Hepatocyte (in vitro differentiated cells): ENCODE measurements around the gene HILPDA.

ENCODE experiments used
- EZH2 ChIP-seq: fragments of 200-600 bp; sonication (generic); IDR thresholded peaks from 2 replicates; pipeline ENCODE4 v1.6.1; 2016; ENCODE audit warnings: antibody characterized with exemption, mild to moderate bottlenecking, borderline replicate concordance
- EZH2phosphoT487 ChIP-seq: fragments of 200-600 bp; sonication (generic); IDR thresholded peaks from one replicate; pipeline ENCODE4 v1.6.1; 2018; ENCODE audit warnings: antibody characterized with exemption, mild to moderate bottlenecking, low read depth, moderate library complexity; ENCODE audit not compliant: unreplicated experiment, severe bottlenecking
- TF ChIP-seq, protein P1 (sequence below): fragments of 200-600 bp; sonication (generic); IDR thresholded peaks from 2 replicates; pipeline ENCODE4 v1.5.1; 2016; ENCODE audit warnings: antibody characterized with exemption, mild to moderate bottlenecking; ENCODE audit not compliant: poor library complexity

DNA sequence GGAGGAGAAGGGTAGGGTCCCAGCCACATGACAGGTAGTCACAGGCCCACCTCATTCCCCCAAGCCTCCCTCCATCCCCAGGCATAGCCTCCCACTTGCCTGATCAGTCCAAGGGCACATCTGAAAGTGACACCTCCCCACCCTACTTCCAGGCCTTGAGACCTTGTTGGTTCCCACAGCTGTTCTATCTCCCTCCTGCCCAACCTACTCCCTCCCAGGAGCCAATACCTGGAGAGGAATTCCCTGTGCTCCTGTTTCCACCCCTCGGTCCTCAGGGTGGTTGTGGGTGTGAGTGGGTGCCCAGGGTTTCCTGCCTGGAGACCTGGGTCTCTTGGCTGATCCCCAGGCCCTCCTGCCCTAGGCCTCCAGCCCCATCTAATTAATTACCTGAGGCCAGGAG, 34.3 kb upstream of the HILPDA start:
- TF ChIP-seq, protein P1, sequence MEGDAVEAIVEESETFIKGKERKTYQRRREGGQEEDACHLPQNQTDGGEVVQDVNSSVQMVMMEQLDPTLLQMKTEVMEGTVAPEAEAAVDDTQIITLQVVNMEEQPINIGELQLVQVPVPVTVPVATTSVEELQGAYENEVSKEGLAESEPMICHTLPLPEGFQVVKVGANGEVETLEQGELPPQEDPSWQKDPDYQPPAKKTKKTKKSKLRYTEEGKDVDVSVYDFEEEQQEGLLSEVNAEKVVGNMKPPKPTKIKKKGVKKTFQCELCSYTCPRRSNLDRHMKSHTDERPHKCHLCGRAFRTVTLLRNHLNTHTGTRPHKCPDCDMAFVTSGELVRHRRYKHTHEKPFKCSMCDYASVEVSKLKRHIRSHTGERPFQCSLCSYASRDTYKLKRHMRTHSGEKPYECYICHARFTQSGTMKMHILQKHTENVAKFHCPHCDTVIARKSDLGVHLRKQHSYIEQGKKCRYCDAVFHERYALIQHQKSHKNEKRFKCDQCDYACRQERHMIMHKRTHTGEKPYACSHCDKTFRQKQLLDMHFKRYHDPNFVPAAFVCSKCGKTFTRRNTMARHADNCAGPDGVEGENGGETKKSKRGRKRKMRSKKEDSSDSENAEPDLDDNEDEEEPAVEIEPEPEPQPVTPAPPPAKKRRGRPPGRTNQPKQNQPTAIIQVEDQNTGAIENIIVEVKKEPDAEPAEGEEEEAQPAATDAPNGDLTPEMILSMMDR = no peak
- no peak for TF ChIP-seq EZH2
- no peak for TF ChIP-seq EZH2phosphoT487
